OCI-LY3 (cell line): ENCODE measurements around the gene IL1B.

Experiments
- EZH2phosphoT487 ChIP-seq: fragments of 200-600 bp; shearing (Covaris generic); IDR thresholded peaks from 2 replicates; pipeline ENCODE4 v1.6.1; 2018; ENCODE audit warnings: antibody characterized with exemption, mixed run types, low read depth
- TF ChIP-seq, protein P1 (sequence below): fragments of 200-600, 300-600 bp; sonication (generic); IDR thresholded peaks from 2 replicates; pipeline ENCODE4 v1.5.1; 2014; ENCODE audit warnings: antibody characterized with exemption, low read length, low read depth

- TF ChIP-seq, protein P1, sequence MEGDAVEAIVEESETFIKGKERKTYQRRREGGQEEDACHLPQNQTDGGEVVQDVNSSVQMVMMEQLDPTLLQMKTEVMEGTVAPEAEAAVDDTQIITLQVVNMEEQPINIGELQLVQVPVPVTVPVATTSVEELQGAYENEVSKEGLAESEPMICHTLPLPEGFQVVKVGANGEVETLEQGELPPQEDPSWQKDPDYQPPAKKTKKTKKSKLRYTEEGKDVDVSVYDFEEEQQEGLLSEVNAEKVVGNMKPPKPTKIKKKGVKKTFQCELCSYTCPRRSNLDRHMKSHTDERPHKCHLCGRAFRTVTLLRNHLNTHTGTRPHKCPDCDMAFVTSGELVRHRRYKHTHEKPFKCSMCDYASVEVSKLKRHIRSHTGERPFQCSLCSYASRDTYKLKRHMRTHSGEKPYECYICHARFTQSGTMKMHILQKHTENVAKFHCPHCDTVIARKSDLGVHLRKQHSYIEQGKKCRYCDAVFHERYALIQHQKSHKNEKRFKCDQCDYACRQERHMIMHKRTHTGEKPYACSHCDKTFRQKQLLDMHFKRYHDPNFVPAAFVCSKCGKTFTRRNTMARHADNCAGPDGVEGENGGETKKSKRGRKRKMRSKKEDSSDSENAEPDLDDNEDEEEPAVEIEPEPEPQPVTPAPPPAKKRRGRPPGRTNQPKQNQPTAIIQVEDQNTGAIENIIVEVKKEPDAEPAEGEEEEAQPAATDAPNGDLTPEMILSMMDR: no peak
- no peak for TF ChIP-seq EZH2phosphoT487
Measured at GRCh38 chr2:112880091-112880531, 43.5 kb upstream of the IL1B start.
